ENCODE results near the gene AMOTL2.
A peak's percentile ranks its signal among the peaks of the same experiment; 100 is the strongest.

Gene AMOTL2

GRCh38 chr3:134311693-134312071 is 62.6 kb downstream of the AMOTL2 start:
- TF ChIP-seq CTCF (IDR thresholded peaks at IDR 0.05; ENCODE audit: low read depth, low read length, missing control alignments) = no peak
- no peak overlapping the region for H3K4me3 ChIP-seq (ENCODE audit: low read depth, low read length)

DNA sequence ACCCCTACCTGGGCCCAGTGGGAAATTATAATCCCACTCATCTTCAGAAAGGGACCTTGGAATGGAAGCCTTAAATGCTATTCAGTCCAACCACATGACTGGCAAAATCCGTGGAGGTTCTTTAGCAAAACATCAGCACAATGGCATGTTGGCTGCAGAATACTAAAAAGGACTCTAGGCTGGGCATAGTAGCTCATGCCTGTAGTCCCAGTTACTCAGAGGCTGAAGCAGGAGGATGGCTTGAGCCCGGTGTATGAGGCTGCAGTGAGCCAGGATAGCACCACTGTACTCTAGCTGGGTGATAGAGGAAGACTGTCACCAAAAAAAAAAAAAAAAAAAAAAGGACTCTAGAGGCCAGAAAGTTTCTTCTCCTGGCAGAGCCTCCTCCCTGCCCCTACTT is 63.0 kb downstream of the AMOTL2 start:
- no peak overlapping the region for H3K4me3 ChIP-seq (ENCODE audit: low read depth, low read length)
- TF ChIP-seq CTCF (IDR thresholded peaks at IDR 0.05; ENCODE audit: low read depth, low read length, missing control alignments) = no peak
- DNase-seq (ENCODE audit: low read depth) = no peak

More at GRCh38 chr3:134311693-134312071, 62.6 kb downstream of the AMOTL2 start:
- no peak for DNase-seq (ENCODE audit: low read depth)

GRCh38 chr3:134309987-134310700 is 64.1 kb downstream of the AMOTL2 start:
- TF ChIP-seq CTCF (IDR thresholded peaks at IDR 0.05; ENCODE audit: low read depth, low read length, missing control alignments) = no peak
- no peak for DNase-seq (ENCODE audit: low read depth)
- H3K4me3 ChIP-seq (ENCODE audit: low read depth, low read length) = no peak overlapping the region

- DNase-seq (ENCODE audit: low read depth) = peak; percentile 15
- TF ChIP-seq CTCF (IDR thresholded peaks at IDR 0.05; ENCODE audit: low read depth, low read length, missing control alignments) = peak; percentile 100
- no peak overlapping the region for H3K4me3 ChIP-seq (ENCODE audit: low read depth, low read length)
These were observed 65.8 kb downstream of the AMOTL2 start for GRCh38 chr3:134308350-134308891.

DNA sequence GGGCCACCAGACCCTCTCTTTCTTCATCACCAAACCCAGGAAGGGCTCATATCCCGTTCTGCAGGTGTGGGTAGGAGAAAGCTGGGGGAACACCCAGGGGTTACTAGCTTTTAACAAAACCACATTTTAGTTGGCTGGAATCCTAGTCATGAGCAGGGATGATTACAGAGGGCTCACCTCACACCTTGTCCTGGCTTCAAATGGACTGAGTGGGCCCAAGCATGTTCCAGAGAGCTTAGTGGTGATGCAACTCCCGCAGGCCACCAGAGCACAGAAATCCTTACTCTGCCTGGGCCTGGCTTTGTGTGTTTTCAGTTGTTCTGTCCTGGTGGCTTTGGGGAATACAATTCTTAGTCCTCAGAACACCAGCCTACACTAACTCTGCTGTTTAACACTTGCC is 66.8 kb downstream of the AMOTL2 start:
- TF ChIP-seq CTCF (IDR thresholded peaks at IDR 0.05; ENCODE audit: low read depth, low read length, missing control alignments) = no peak
- DNase-seq (ENCODE audit: low read depth) = no peak
- H3K4me3 ChIP-seq (ENCODE audit: low read depth, low read length) = no peak overlapping the region

- TF ChIP-seq CTCF (IDR thresholded peaks at IDR 0.05; ENCODE audit: low read depth, low read length, missing control alignments) = no peak
- DNase-seq (ENCODE audit: low read depth) = no peak
- no peak overlapping the region for H3K4me3 ChIP-seq (ENCODE audit: low read depth, low read length)
These were observed 67.9 kb downstream of the AMOTL2 start for GRCh38 chr3:134306320-134306719.

All from GM12864 (cell line).